Dendritic cell treated with granulocyte-macrophage colony-stimulating factor and Interleukin-4, amounts not matched to agents 40 ng/mL and 50 ng/mL, for 4 days (primary cell): Measurements from ENCODE around the gene SFTA2.

Experiments used
- H3K27ac Mint-ChIP-seq: one replicate; pipeline ENCODE4 v1.8.0; 2022; ENCODE audit warnings: mild to moderate bottlenecking, mixed read lengths
- H3K27me3 Mint-ChIP-seq: one replicate; pipeline ENCODE4 v1.8.0; 2022; ENCODE audit warnings: mild to moderate bottlenecking, mixed read lengths
- H3K36me3 Mint-ChIP-seq: one replicate; pipeline ENCODE4 v1.8.0; 2022; ENCODE audit warnings: low read depth, mixed read lengths
- H3K4me1 Mint-ChIP-seq: one replicate; pipeline ENCODE4 v1.8.0; 2022; ENCODE audit warnings: low read depth, mixed read lengths
- H3K4me3 Mint-ChIP-seq: one replicate; pipeline ENCODE4 v1.8.0; 2022; ENCODE audit warnings: mild to moderate bottlenecking, moderate library complexity, mixed read lengths
- H3K9me3 Mint-ChIP-seq: one replicate; pipeline ENCODE4 v1.8.0; 2022; ENCODE audit warnings: mixed read lengths
- intact Hi-C: fragments of 100-400 bp; cut with micrococcal nuclease; formaldehyde crosslinking; loops from one replicate; pipeline ENCODE4 v1.15.0; 2022

The SFTA2 gene

DNA sequence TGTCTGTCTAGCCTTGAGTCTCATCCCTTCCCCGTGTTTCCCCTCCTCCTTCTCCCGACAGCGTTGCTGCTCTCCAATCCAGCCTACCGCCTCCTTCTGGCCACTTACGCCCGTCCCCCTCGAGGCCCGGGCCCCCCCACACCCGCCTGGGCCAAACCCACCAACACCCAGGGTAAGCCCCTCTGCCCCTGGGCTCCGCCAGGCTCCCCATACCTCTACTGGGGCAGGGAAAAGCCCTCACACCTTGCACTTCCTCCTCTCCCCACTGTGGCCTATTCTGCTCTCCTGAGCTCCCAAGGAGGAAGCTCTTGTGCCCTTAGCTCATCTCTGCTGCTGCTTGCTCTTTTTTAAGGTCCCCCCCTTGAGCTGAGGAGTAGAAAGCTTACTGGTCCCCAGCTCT lies 36.6 kb downstream of the SFTA2 start:
- Mint-ChIP-seq H3K27ac (no peak overlapping the region), H3K9me3 (no peaks in the 10 kb centered on the region), H3K4me3 (no peak overlapping the region), H3K27me3 (peaks cover 27% of the 10 kb centered on the region), H3K4me1 (no peaks in the 10 kb centered on the region), H3K36me3 (no peaks in the 10 kb centered on the region)
- intact Hi-C loops = no loop called here

GRCh38 chr6:30894935-30895334 lies 37.0 kb downstream of the SFTA2 start:
- Mint-ChIP-seq H3K4me3 (no peak overlapping the region), H3K36me3 (no peaks in the 10 kb centered on the region), H3K4me1 (no peaks in the 10 kb centered on the region), H3K9me3 (no peaks in the 10 kb centered on the region), H3K27ac (no peak overlapping the region), H3K27me3 (peaks cover 32% of the 10 kb centered on the region)
- intact Hi-C loops = no loop called here

DNA sequence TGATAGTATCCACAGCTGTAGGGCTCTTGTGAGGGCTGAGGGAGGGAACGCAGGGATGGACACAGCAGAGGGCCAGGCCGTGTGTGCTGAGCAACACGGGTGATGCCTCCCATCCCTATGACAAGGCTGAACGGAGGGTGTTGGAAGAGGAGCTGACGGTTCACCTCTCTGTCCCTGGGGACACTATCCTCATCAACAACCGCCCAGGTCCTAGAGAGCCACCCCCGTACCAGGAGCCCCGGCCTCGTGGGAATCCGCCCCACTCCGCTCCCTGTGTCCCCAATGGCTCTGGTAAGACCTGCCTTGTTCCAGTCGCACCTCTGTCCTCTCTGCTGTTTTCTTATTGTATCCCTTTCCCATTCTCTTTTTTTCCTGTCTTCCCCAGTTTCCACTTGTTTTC lies 37.6 kb downstream of the SFTA2 start:
- Mint-ChIP-seq H3K4me3 (no peak overlapping the region), H3K27ac (no peak overlapping the region), H3K9me3 (no peaks in the 10 kb centered on the region), H3K36me3 (no peaks in the 10 kb centered on the region), H3K27me3 (peaks cover 35% of the 10 kb centered on the region), H3K4me1 (no peaks in the 10 kb centered on the region)
- intact Hi-C loops = no loop called here

DNA sequence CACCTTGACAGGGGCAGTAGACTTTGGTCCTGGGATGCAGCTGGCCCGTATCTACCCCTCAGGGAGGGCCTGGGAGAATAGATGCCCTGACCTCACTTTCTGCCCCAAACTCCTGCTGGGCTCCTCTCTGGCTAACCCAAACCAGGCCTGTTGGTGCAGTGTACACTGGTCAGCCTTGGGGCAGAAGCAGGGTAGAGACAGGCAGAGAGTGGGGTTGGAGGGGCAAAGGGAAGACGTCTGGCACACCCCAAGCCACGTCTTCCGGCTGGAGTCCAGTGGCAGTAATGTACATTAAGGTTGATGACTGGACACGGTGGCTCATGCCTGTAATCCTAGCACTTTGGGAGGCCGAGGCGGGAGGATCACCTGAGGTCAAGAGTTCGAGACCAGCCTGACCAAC lies 38.3 kb downstream of the SFTA2 start:
- Mint-ChIP-seq H3K36me3 (no peaks in the 10 kb centered on the region), H3K27me3 (peaks cover 36% of the 10 kb centered on the region), H3K4me3 (no peak overlapping the region), H3K9me3 (no peaks in the 10 kb centered on the region), H3K4me1 (no peaks in the 10 kb centered on the region), H3K27ac (no peak overlapping the region)
- intact Hi-C loops = no loop called here

DNA sequence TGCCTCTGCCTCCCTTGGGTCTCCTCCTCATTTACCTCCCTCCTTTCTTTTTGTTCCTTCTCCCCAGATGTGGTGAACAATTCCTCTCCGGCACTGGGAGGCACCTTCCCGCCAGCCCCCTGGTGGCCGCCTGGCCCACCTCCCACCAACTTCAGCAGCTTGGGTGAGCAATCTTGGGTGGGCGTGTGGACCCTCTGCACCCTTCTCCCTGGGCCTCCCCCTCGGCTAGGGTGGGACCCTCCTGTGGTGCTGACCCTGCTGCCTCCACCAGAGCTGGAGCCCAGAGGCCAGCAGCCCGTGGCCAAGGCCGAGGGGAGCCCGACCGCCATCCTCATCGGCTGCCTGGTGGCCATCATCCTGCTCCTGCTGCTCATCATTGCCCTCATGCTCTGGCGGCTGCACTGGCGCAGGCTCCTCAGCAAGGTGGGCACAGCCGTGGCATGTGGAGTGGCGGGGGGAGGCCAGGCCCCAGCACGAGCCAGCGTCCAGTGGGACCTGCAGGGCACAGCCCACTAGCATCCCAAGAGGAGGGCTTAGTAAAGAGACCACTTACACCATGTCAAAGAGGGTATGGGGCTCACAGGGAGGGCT lies 38.9 kb downstream of the SFTA2 start:
- H3K27ac Mint-ChIP-seq = no peak overlapping the region
- no peaks in the 10 kb centered on the region for H3K36me3 Mint-ChIP-seq
- intact Hi-C loops = no loop called here
- peaks cover 37% of the 10 kb centered on the region for H3K27me3 Mint-ChIP-seq
- H3K4me1 Mint-ChIP-seq = no peaks in the 10 kb centered on the region
- no peak overlapping the region for H3K4me3 Mint-ChIP-seq
- no peaks in the 10 kb centered on the region for H3K9me3 Mint-ChIP-seq

GRCh38 chr6:30891816-30892538 lies 40.0 kb downstream of the SFTA2 start:
- intact Hi-C loops = no loop called here
- H3K36me3 Mint-ChIP-seq = no peaks in the 10 kb centered on the region
- H3K9me3 Mint-ChIP-seq = no peaks in the 10 kb centered on the region
- H3K27ac Mint-ChIP-seq = no peak overlapping the region
- peaks cover 37% of the 10 kb centered on the region for H3K27me3 Mint-ChIP-seq
- no peaks in the 10 kb centered on the region for H3K4me1 Mint-ChIP-seq
- H3K4me3 Mint-ChIP-seq = no peak overlapping the region

DNA sequence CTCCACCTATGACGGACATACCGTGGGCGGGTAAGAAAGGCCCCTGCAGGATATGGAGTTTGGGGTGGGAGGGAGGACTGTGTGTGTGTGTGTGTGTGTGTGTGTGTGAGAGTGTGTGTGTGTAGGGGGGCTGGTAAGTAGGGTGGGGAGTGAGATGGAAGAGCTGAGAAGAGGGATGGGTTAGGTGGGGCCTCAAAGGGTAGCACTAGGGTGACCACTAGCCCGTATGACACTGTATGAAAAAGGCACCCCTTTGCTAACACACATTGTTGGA lies 40.6 kb downstream of the SFTA2 start:
- H3K4me1 Mint-ChIP-seq = peaks cover 2% of the 10 kb centered on the region
- intact Hi-C loops = no loop called here
- peaks cover 43% of the 10 kb centered on the region for H3K27me3 Mint-ChIP-seq
- no peak overlapping the region for H3K4me3 Mint-ChIP-seq
- H3K27ac Mint-ChIP-seq = no peak overlapping the region
- no peaks in the 10 kb centered on the region for H3K36me3 Mint-ChIP-seq
- H3K9me3 Mint-ChIP-seq = no peaks in the 10 kb centered on the region

- peaks cover 8% of the 10 kb centered on the region for H3K4me1 Mint-ChIP-seq
- intact Hi-C loops = no loop called here
- H3K9me3 Mint-ChIP-seq = no peaks in the 10 kb centered on the region
- no peak overlapping the region for H3K4me3 Mint-ChIP-seq
- no peaks in the 10 kb centered on the region for H3K36me3 Mint-ChIP-seq
- no peak overlapping the region for H3K27ac Mint-ChIP-seq
- peaks cover 47% of the 10 kb centered on the region for H3K27me3 Mint-ChIP-seq
These were observed 41.1 kb downstream of the SFTA2 start for GRCh38 chr6:30890646-30891449.

- H3K4me1 Mint-ChIP-seq = peaks cover 15% of the 10 kb centered on the region
- no peak overlapping the region for H3K4me3 Mint-ChIP-seq
- peaks cover 53% of the 10 kb centered on the region for H3K27me3 Mint-ChIP-seq
- no peaks in the 10 kb centered on the region for H3K9me3 Mint-ChIP-seq
- H3K36me3 Mint-ChIP-seq = no peaks in the 10 kb centered on the region
- H3K27ac Mint-ChIP-seq = no peak overlapping the region
- intact Hi-C loops = no loop called here
These were observed 41.9 kb downstream of the SFTA2 start for GRCh38 chr6:30889921-30890645.

- Mint-ChIP-seq H3K27ac (no peak overlapping the region), H3K27me3 (peaks cover 53% of the 10 kb centered on the region), H3K4me1 (peaks cover 19% of the 10 kb centered on the region), H3K36me3 (no peaks in the 10 kb centered on the region), H3K9me3 (no peaks in the 10 kb centered on the region), H3K4me3 (no peak overlapping the region)
- intact Hi-C loops = no loop called here
These were observed 42.5 kb downstream of the SFTA2 start for GRCh38 chr6:30889496-30889885.

DNA sequence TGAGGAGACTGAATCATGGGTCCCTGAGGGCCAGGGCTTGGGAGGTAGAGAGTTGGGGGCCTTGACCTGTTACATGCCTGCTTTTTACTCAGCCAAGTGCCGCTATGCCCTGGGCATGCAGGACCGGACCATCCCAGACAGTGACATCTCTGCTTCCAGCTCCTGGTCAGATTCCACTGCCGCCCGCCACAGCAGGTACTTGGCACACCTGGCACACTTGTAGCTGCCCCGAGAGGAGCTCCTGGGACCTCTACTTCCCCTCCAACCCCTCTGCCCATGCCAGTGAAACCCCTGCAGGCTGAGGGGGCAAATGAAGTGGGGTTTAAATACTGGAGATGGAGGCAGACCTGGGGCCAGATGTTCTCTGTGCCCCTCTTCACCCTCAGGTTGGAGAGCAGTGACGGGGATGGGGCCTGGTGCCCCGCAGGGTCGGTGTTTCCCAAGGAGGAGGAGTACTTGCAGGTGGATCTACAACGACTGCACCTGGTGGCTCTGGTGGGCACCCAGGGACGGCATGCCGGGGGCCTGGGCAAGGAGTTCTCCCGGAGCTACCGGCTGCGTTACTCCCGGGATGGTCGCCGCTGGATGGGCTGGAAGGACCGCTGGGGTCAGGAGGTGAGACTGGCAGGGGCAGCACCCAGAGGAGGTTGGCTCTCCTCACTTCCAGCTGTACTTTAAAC lies 43.0 kb downstream of the SFTA2 start:
- intact Hi-C loops = no loop called here
- H3K4me1 Mint-ChIP-seq = peaks cover 19% of the 10 kb centered on the region
- H3K4me3 Mint-ChIP-seq = no peak overlapping the region
- H3K36me3 Mint-ChIP-seq = no peaks in the 10 kb centered on the region
- no peaks in the 10 kb centered on the region for H3K9me3 Mint-ChIP-seq
- peaks cover 52% of the 10 kb centered on the region for H3K27me3 Mint-ChIP-seq
- H3K27ac Mint-ChIP-seq = no peak overlapping the region

DNA sequence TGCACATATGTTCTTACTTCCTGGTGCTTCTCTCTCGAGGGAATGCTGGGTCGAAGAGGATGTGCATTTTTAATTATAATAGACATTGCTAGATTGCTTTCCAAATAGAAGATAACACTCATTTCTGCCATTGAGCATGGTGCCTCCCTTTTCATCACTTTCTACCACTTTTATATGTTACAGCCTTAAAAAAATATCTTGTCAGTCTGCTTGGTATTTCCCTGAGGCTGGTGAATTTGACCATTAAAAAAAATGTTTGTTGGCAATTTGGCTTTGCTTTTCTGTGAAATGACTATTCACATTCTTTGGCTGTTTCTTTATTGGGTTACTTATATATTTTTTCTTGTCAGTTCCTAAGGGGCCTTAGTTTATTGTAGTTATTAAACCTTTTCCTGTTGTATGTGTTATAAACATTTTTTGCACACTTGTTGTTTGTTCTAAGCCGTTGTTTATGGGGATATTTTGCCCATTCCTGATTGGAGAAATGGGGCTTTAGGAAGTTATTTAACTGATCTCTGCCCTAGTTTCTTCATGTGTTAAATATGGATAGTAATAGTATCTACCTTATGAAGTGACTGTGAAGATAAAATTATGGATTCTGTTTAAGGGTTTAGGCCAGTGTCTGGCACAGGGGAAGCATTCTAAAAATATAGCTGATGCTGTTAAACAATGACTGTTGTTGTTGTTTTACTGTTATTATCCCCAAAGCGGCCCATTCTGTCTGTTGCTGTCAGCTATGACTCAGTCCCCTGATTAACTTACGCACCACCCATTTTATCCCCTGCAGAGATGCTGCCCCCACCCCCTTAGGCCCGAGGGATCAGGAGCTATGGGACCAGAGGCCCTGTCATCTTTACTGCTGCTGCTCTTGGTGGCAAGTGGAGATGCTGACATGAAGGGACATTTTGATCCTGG lies 43.8 kb downstream of the SFTA2 start:
- Mint-ChIP-seq H3K27ac (no peak overlapping the region), H3K4me1 (peaks cover 26% of the 10 kb centered on the region), H3K4me3 (no peak overlapping the region), H3K36me3 (no peaks in the 10 kb centered on the region), H3K9me3 (no peaks in the 10 kb centered on the region), H3K27me3 (peaks cover 56% of the 10 kb centered on the region)
- intact Hi-C loops = no loop called here

- Mint-ChIP-seq H3K4me1 (peaks cover 26% of the 10 kb centered on the region), H3K4me3 (no peak overlapping the region), H3K36me3 (no peaks in the 10 kb centered on the region), H3K27me3 (peaks cover 57% of the 10 kb centered on the region), H3K9me3 (no peaks in the 10 kb centered on the region), H3K27ac (no peak overlapping the region)
- intact Hi-C loops = no loop called here
These were observed 45.1 kb downstream of the SFTA2 start for GRCh38 chr6:30886897-30887255.
